Heart left ventricle (tissue), 16 donors: ENCODE results near the gene GALK2. TPM values are rescaled to one million over a fixed set of nuclear protein-coding genes. Genes with fewer than 3 reads are reported as not detected.

Source experiments
- ATAC-seq, 4 donors: fragments of 200-7000 bp; cut with Tn5 transposase; one replicate each; pipeline ENCODE4 v1.9.1; 2020 to 2022; ENCODE audit warnings: moderate library complexity in 4 of 4, mild to moderate bottlenecking in 3 of 4, moderate number of reproducible peaks in 1 of 4
- DNase-seq, 5 donors: peaks; one replicate each; pipeline ENCODE4 v3.0.0-alpha.2; 2020
- H3K27ac ChIP-seq, 12 donors: fragments of 200-600 bp; sonication (generic) in 4 of 12; one replicate each; pipeline versions ENCODE4 v1.5.0 to v1.8.0; 2016 to 2022; ENCODE audit warnings: mild to moderate bottlenecking in 2 of 12
- H3K27me3 ChIP-seq, 9 donors: fragments of 200-600 bp; sonication (generic) in 2 of 9; one replicate each; pipeline versions ENCODE4 v1.5.1 to v1.8.0; 2016 to 2022; ENCODE audit warnings: mild to moderate bottlenecking in 3 of 9
- H3K36me3 ChIP-seq, 9 donors: fragments of 200-600 bp; sonication (generic) in 2 of 9; one replicate each; pipeline versions ENCODE4 v1.5.0 to v1.8.0; 2018 to 2022; ENCODE audit warnings: mild to moderate bottlenecking in 2 of 9
- H3K4me1 ChIP-seq, 12 donors: fragments of 200-600 bp; sonication (generic) in 4 of 12; one replicate each; pipeline versions ENCODE4 v1.5.0 to v1.8.0; 2016 to 2022; ENCODE audit warnings: mild to moderate bottlenecking in 3 of 12
- H3K4me3 ChIP-seq, 12 donors: fragments of 200-600 bp; sonication (generic) in 4 of 12; one replicate each; pipeline versions ENCODE4 v1.5.0 to v1.8.0; 2017 to 2022; ENCODE audit warnings: mild to moderate bottlenecking in 9 of 12, moderate library complexity in 4 of 12
- H3K9me3 ChIP-seq, 12 donors: fragments of 200-600 bp; sonication (generic) in 4 of 12; one replicate each; pipeline versions ENCODE4 v1.5.0 to v1.8.0; 2016 to 2022; ENCODE audit warnings: mild to moderate bottlenecking in 1 of 12
- POLR2A ChIP-seq, 2 donors: fragments of 450-650 bp; IDR thresholded peaks; one replicate each; pipeline ENCODE4 v1.6.1; 2017; ENCODE audit warnings: antibody characterized with exemption in 2 of 2, mild to moderate bottlenecking in 2 of 2, moderate library complexity in 2 of 2
- WGBS, 4 donors: extraction: QIAGEN DNeasy Blood & Tissue Kit in 2 of 4; methylation state at CpG; one replicate each; pipeline versions ENCODE4 v1.1.5 to v1.1.7; 2013 to 2018; 5-methylcytosine and 5-hydroxymethylcytosine counted together
- intact Hi-C, 10 donors: fragments of 100-400 bp; cut with DNase I; formaldehyde crosslinking; loops; one replicate each; pipeline versions ENCODE4 v1.11.1 to v1.14.2; 2022
- polyA plus RNA-seq, 2 donors: library from polyadenylated mRNA; stranded (reverse); fragments of 200-250 nt; gene quantifications; one replicate each; pipeline ENCODE4 v1.2.3, GENCODE V29; 2013
- total RNA-seq, 9 donors: library from RNA; depleted of rRNA in 2 of 9; stranded (reverse); fragments of >200 nt in 2 of 9; fragmentation: NEBNext Ultra II Directional in 3 of 9; extraction: Animal tissue kit (Norgen Biotek cat#: 25700) in 3 of 9; gene quantifications; one replicate each; pipeline versions ENCODE4 v1.1.0 to v1.2.4, GENCODE V29; 2016 to 2023
- TF ChIP-seq, protein P1 (sequence below), 12 donors: fragments of 200-600 bp; sonication (generic) in 4 of 12; IDR thresholded peaks; one replicate each; pipeline versions ENCODE4 v1.5.0 to v1.8.0; 2018 to 2022; ENCODE audit warnings: antibody characterized with exemption in 12 of 12, mild to moderate bottlenecking in 5 of 12
- donor health status: ischemic (EF 13 %, LVEDD 7.1; RV severe dilation, severe dysfunction).
- donor health status: healthy with polysubstance abuse.
- donor health status: DM: no; HTN: yes; CAD: no.
- donor health status: DM: no; HTN: no; CAD: no.
- donor health status: ischemic (EF 25% LVEDD 6.9; RV normal size, moderate dysfunction).
- donor health status: ischemic (EF 25% LVEDD 5.7; RV mildly dilated, moderate dysfunction).
- donor health status: healthy.
- donor health status: DM: yes; HTN: yes; CAD: no.
- donor health status: ischemic (EF 35%, LVEDD 5.7; RV mildly dilated, moderate dysfunction).
- donor health status: nonischemic (EF 11% LVEDD 7.7; RV severe dilation, severe dysfunction).
- donor health status: DM: yes; HTN: yes; CAD: no.
- donor health status: PGD.
- donor health status: ischemic (EF 29% LVEDD 5.4; RV normal size, mild dysfunction).
- donor health status: nonischemic (EF 23%, LVEDD 6.1; RV moderate dilation, normal function).

GALK2 gene
- total and polyA plus RNA-seq, 11 donors, result 8.3 to 55.3 (median 35.2) TPM

GRCh38 chr15:49366496-49366895 lies 196.4 kb downstream of the GALK2 start:
- H3K9me3 ChIP-seq, result peaks cover 0 to 30% (median 0%) of the 10 kb centered on the region in 12 donors
- 92 to 99% (median 96%) methylated on average over 15 to 22 of the region's 22 CpGs for WGBS, 4 donors
- H3K27me3 ChIP-seq, result no peaks in the 10 kb centered on the region
- no peak for ATAC-seq
- DNase-seq, result no peak
- H3K4me3 ChIP-seq, result no peak overlapping the region
- no peaks in the 10 kb centered on the region for H3K4me1 ChIP-seq
- no peaks in the 10 kb centered on the region for H3K36me3 ChIP-seq
- no peak overlapping the region for H3K27ac ChIP-seq
- no peak for TF ChIP-seq POLR2A (IDR thresholded peaks at IDR 0.05)
- TF ChIP-seq, protein P1, sequence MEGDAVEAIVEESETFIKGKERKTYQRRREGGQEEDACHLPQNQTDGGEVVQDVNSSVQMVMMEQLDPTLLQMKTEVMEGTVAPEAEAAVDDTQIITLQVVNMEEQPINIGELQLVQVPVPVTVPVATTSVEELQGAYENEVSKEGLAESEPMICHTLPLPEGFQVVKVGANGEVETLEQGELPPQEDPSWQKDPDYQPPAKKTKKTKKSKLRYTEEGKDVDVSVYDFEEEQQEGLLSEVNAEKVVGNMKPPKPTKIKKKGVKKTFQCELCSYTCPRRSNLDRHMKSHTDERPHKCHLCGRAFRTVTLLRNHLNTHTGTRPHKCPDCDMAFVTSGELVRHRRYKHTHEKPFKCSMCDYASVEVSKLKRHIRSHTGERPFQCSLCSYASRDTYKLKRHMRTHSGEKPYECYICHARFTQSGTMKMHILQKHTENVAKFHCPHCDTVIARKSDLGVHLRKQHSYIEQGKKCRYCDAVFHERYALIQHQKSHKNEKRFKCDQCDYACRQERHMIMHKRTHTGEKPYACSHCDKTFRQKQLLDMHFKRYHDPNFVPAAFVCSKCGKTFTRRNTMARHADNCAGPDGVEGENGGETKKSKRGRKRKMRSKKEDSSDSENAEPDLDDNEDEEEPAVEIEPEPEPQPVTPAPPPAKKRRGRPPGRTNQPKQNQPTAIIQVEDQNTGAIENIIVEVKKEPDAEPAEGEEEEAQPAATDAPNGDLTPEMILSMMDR (IDR thresholded peaks at IDR 0.05), result no peak
- intact Hi-C loops, result no loop called here

- DNase-seq (no peak), ATAC-seq (no peak)
- 89 to 97% (median 96%) methylated on average over 1 of the region's 1 CpG for WGBS, 4 donors
- intact Hi-C loops, result no loop called here
- Histone ChIP-seq H3K4me3 (no peak overlapping the region), H3K27ac (no peak overlapping the region), H3K9me3 (peaks cover 0 to 22% (median 0%) of the 10 kb centered on the region in 12 donors), H3K36me3 (no peaks in the 10 kb centered on the region), H3K4me1 (no peaks in the 10 kb centered on the region), H3K27me3 (no peaks in the 10 kb centered on the region)
- TF ChIP-seq POLR2A (IDR thresholded peaks at IDR 0.05), result no peak
- TF ChIP-seq, protein P1 (IDR thresholded peaks at IDR 0.05), result peak in 8 of 12 donors; percentile 10 to 42 (median 31)
These were observed 200.7 kb downstream of the GALK2 start for GRCh38 chr15:49370782-49371181.

DNA sequence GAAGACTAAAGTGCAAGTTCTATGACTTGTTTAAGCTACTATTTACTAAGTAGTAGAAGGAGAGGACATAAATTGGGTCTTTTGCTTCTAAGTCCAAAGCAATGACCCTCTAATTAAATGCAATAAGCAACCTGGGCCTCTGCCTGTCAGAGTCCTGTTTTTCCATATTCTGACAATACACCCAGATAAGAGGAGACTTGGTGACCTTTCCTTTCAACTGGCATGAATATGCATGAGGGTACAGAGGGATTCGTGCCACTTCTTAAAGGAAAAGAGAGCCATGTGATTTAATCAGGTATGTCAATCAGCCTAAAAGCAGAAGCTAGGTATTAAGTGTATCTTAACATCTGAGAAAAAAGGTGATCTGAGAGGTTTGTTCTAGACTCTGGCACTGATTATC lies 202.3 kb downstream of the GALK2 start:
- Histone ChIP-seq H3K36me3 (no peaks in the 10 kb centered on the region), H3K4me3 (no peak overlapping the region), H3K4me1 (no peaks in the 10 kb centered on the region), H3K9me3 (peaks cover 0 to 14% (median 0%) of the 10 kb centered on the region in 12 donors), H3K27ac (no peak overlapping the region), H3K27me3 (no peaks in the 10 kb centered on the region)
- ATAC-seq (no peak), DNase-seq (no peak)
- TF ChIP-seq POLR2A (IDR thresholded peaks at IDR 0.05), result no peak
- TF ChIP-seq, protein P1 (IDR thresholded peaks at IDR 0.05), result no peak
- WGBS, 4 donors, result 45 to 73% (median 61%) methylated on average over 1 of the region's 1 CpG
- intact Hi-C loops, result no loop called here

DNA sequence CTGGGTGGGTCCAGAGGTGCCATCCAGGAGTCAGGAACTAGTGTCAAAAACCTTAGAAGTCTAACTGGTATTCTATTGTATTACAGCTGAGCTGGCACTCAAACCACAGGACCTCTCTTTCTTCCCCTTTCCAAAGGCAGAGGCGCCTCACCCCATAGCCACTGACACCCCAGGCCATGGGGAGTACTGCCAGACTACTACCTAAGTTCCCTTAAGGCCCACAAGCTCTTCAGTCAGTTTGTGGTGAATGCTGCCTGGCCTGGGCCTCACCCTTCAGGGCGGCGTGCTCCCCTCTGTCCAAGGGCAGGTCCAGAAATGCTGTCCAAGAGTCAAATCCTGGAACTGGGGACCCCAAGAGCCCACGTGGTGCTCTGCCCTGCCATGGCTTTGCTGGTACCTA lies 209.9 kb downstream of the GALK2 start:
- Histone ChIP-seq H3K9me3 (no peaks in the 10 kb centered on the region), H3K27me3 (no peaks in the 10 kb centered on the region), H3K4me3 (no peak overlapping the region), H3K27ac (no peak overlapping the region), H3K36me3 (no peaks in the 10 kb centered on the region), H3K4me1 (no peaks in the 10 kb centered on the region)
- no peak for TF ChIP-seq POLR2A (IDR thresholded peaks at IDR 0.05)
- TF ChIP-seq, protein P1 (IDR thresholded peaks at IDR 0.05), result no peak
- DNase-seq (no peak), ATAC-seq (no peak)
- 82 to 91% (median 89%) methylated on average over 4 of the region's 4 CpGs for WGBS, 4 donors
- intact Hi-C loops, result no loop called here
